CD14-positive monocyte (primary cell): ENCODE results near the gene NTM. TPM values are rescaled to one million over a fixed set of nuclear protein-coding genes. Genes with fewer than 3 reads are reported as not detected.

Experiments used
- DNase-seq, 3 donors: peaks; one replicate each; pipeline ENCODE4 v3.0.0-alpha.2; 2011 to 2022
- H2AFZ ChIP-seq: 2 replicates; pipeline ENCODE4 v1.6.0; 2012; ENCODE audit warnings: mild to moderate bottlenecking, low read depth, low read length, inconsistent platforms; ENCODE audit not compliant: insufficient read depth, poor library complexity, severe bottlenecking
- H3K27ac ChIP-seq, 2 donors: 1 replicate in 1 of 2; 2 replicates in 1 of 2; pipeline ENCODE4 v1.5.1; 2012 to 2013; ENCODE audit warnings: low read length in 2 of 2, control low read depth in 1 of 2, inconsistent platforms in 1 of 2, low read depth in 1 of 2, mild to moderate bottlenecking in 1 of 2
- H3K27me3 ChIP-seq, 2 donors: one replicate each; pipeline versions ENCODE4 v1.6.0 to v1.6.1; 2011 to 2013; ENCODE audit warnings: low read length in 2 of 2; ENCODE audit not compliant: control insufficient read depth in 2 of 2, insufficient read depth in 2 of 2
- H3K36me3 ChIP-seq, 2 donors: replicated peaks in 1 of 2; 1 replicate in 1 of 2; 2 replicates in 1 of 2; pipeline versions ENCODE4 v1.5.1 to v1.6.1; 2012 to 2013; ENCODE audit warnings: low read length in 2 of 2, control low read depth in 1 of 2, inconsistent platforms in 1 of 2, mild to moderate bottlenecking in 1 of 2; ENCODE audit not compliant: insufficient read depth in 2 of 2, control insufficient read depth in 1 of 2
- H3K4me1 ChIP-seq, 2 donors: 1 replicate in 1 of 2; 2 replicates in 1 of 2; pipeline versions ENCODE4 v1.5.1 to v1.6.1; 2012 to 2013; ENCODE audit warnings: low read length in 2 of 2, control low read depth in 1 of 2, inconsistent platforms in 1 of 2, mild to moderate bottlenecking in 1 of 2, moderate library complexity in 1 of 2; ENCODE audit not compliant: insufficient read depth in 2 of 2, control insufficient read depth in 1 of 2
- H3K4me2 ChIP-seq: replicated peaks from 2 replicates; pipeline ENCODE3; 2012; ENCODE audit warnings: low read length, moderate library complexity, mild to moderate bottlenecking; ENCODE audit not compliant: poor library complexity, severe bottlenecking; ENCODE audit errors: extremely low read depth
- H3K4me3 ChIP-seq, 3 experiments: fragments of 200-600 bp in 1 of 3; sonication (generic) in 1 of 3; replicated peaks in 1 of 3; 1 replicate in 2 of 3; 2 replicates in 1 of 3; pipeline ENCODE4 v1.5.1; 2011 to 2013; ENCODE audit warnings: low read length in 3 of 3, mild to moderate bottlenecking in 3 of 3, control low read depth in 2 of 3, low read depth in 2 of 3, inconsistent platforms in 1 of 3, moderate library complexity in 1 of 3
- H3K79me2 ChIP-seq: 2 replicates; pipeline ENCODE4 v1.6.0; 2012; ENCODE audit warnings: mild to moderate bottlenecking, control low read depth, inconsistent platforms, low read length, moderate library complexity; ENCODE audit not compliant: insufficient read depth
- H3K9ac ChIP-seq: 2 replicates; pipeline ENCODE4 v1.6.0; 2017; ENCODE audit warnings: low read length, mild to moderate bottlenecking; ENCODE audit not compliant: insufficient read depth, poor library complexity, severe bottlenecking
- H3K9me3 ChIP-seq, 2 donors: replicated peaks in 1 of 2; 1 replicate in 1 of 2; 2 replicates in 1 of 2; pipeline versions ENCODE4 v1.5.1 to v1.6.1; 2012 to 2013; ENCODE audit warnings: low read length in 2 of 2, control low read depth in 1 of 2; ENCODE audit not compliant: control insufficient read depth in 1 of 2, insufficient read depth in 1 of 2
- H4K20me1 ChIP-seq: 2 replicates; pipeline ENCODE4 v1.6.0; 2012; ENCODE audit warnings: mild to moderate bottlenecking, low read length, control low read depth, moderate library complexity; ENCODE audit not compliant: insufficient read depth
- H3K27ac Mint-ChIP-seq, 7 donors: one replicate each; pipeline ENCODE4 v1.8.0; 2020; ENCODE audit warnings: mild to moderate bottlenecking in 7 of 7, mixed read lengths in 7 of 7, moderate library complexity in 6 of 7, inconsistent platforms in 2 of 7
- H3K27me3 Mint-ChIP-seq, 3 donors: one replicate each; pipeline ENCODE4 v1.8.0; 2021 to 2022; ENCODE audit warnings: low read depth in 3 of 3, mild to moderate bottlenecking in 3 of 3, mixed read lengths in 3 of 3, moderate library complexity in 3 of 3, inconsistent platforms in 1 of 3
- H3K36me3 Mint-ChIP-seq, 2 donors: one replicate each; pipeline ENCODE4 v1.8.0; 2020; ENCODE audit warnings: mixed read lengths in 2 of 2, inconsistent platforms in 1 of 2, mild to moderate bottlenecking in 1 of 2
- H3K4me1 Mint-ChIP-seq: one replicate; pipeline ENCODE4 v1.8.0; 2020; ENCODE audit warnings: mild to moderate bottlenecking, mixed read lengths
- H3K4me3 Mint-ChIP-seq, 2 donors: one replicate each; pipeline ENCODE4 v1.8.0; 2020; ENCODE audit warnings: mild to moderate bottlenecking in 2 of 2, mixed read lengths in 2 of 2, moderate library complexity in 1 of 2
- H3K9me3 Mint-ChIP-seq, 7 donors: one replicate each; pipeline ENCODE4 v1.8.0; 2020 to 2022; ENCODE audit warnings: mixed read lengths in 7 of 7, mild to moderate bottlenecking in 6 of 7, moderate library complexity in 6 of 7, inconsistent platforms in 2 of 7
- CTCF ChIP-seq: fragments of 200-600 bp; IDR thresholded peaks from one replicate; pipeline ENCODE4 v1.8.0; 2022; ENCODE audit warnings: antibody characterized with exemption, mild to moderate bottlenecking
- WGBS: methylation state at CpG from one replicate; pipeline ENCODE4 v1.1.5; 2013; ENCODE audit warnings: missing lambda C conversion rate; ENCODE audit not compliant: insufficient coverage; 5-methylcytosine and 5-hydroxymethylcytosine counted together
- intact Hi-C, 2 donors: fragments of 100-400 bp; cut with micrococcal nuclease; formaldehyde crosslinking; loops; one replicate each; pipeline versions ENCODE4 v1.15.0 to v1.15.1; 2023
- polyA plus RNA-seq, 3 donors: library from polyadenylated mRNA; depleted of rRNA in 1 of 3; unstranded in 2 of 3; stranded (reverse) in 1 of 3; fragments of 300-500 nt in 2 of 3; fragments of >200 nt in 1 of 3; fragmentation: Illumina TruSeq in 2 of 3; gene quantifications; 1 replicate in 2 of 3; 2 replicates in 1 of 3; pipeline ENCODE4 v1.2.3, GENCODE V29; 2012 to 2021

Gene NTM
- polyA plus RNA-seq, 3 donors, result not detected

GRCh38 chr11:131538322-131538721, 167.9 kb downstream of the NTM start:
- Mint-ChIP-seq H3K27ac (no peak overlapping the region), H3K27me3 (peaks cover 0 to 8% (median 6%) of the 10 kb centered on the region in 3 donors), H3K9me3 (peaks cover 0 to 2% (median 0%) of the 10 kb centered on the region in 7 donors)

GRCh38 chr11:131540676-131541075, 170.3 kb downstream of the NTM start:
- Histone ChIP-seq H3K4me1 (no peaks in the 10 kb centered on the region), H3K4me2 (no peak overlapping the region), H3K79me2 (no peaks in the 10 kb centered on the region), H3K9ac (no peak overlapping the region), H3K36me3 (no peaks in the 10 kb centered on the region), H3K4me3 (no peak overlapping the region), H3K27ac (no peak overlapping the region), H2AFZ (no peak overlapping the region), H4K20me1 (no peaks in the 10 kb centered on the region), H3K27me3 (no peaks in the 10 kb centered on the region), H3K9me3 (no peaks in the 10 kb centered on the region)
- Mint-ChIP-seq H3K4me1 (no peaks in the 10 kb centered on the region), H3K4me3 (no peak overlapping the region), H3K27me3 (peaks cover 1 to 4% (median 4%) of the 10 kb centered on the region in 3 donors), H3K36me3 (no peaks in the 10 kb centered on the region), H3K27ac (no peak overlapping the region), H3K9me3 (peaks cover 0 to 2% (median 0%) of the 10 kb centered on the region in 7 donors)
- no peak for TF ChIP-seq CTCF
- intact Hi-C loops, result no loop called here
- WGBS, result 100% methylated on average over 1 of the region's 3 CpGs
- no peak for DNase-seq

More at GRCh38 chr11:131538322-131538721, 167.9 kb downstream of the NTM start:
- Histone ChIP-seq H3K9me3 (no peaks in the 10 kb centered on the region), H3K4me3 (no peak overlapping the region), H3K27ac (no peak overlapping the region), H3K4me1 (no peaks in the 10 kb centered on the region), H3K27me3 (no peaks in the 10 kb centered on the region), H3K9ac (no peak overlapping the region), H2AFZ (no peak overlapping the region), H3K36me3 (no peaks in the 10 kb centered on the region), H4K20me1 (no peaks in the 10 kb centered on the region), H3K4me2 (no peak overlapping the region), H3K79me2 (no peaks in the 10 kb centered on the region)
- Mint-ChIP-seq H3K4me1 (no peaks in the 10 kb centered on the region), H3K36me3 (no peaks in the 10 kb centered on the region), H3K4me3 (no peak overlapping the region)
- no peak for TF ChIP-seq CTCF
- DNase-seq, result no peak
- intact Hi-C loops, result no loop called here
- 84% methylated on average over 4 of the region's 6 CpGs for WGBS
